RPMI8226 (cell line): ENCODE data around the gene PCNX3.
A peak's percentile ranks its signal among the peaks of the same experiment; 100 is the strongest.

Experiments
- DNase-seq: peaks from one replicate; pipeline ENCODE4 v3.0.0-alpha.2; 2015

Gene PCNX3

GRCh38 chr11:65615229-65615949, at the start of gene PCNX3:
PCNX3 (plus strand) TSS chr11:65615776; CDS start chr11:65616312, 536 bp downstream.
- DNase-seq: peak; percentile 100

DNA sequence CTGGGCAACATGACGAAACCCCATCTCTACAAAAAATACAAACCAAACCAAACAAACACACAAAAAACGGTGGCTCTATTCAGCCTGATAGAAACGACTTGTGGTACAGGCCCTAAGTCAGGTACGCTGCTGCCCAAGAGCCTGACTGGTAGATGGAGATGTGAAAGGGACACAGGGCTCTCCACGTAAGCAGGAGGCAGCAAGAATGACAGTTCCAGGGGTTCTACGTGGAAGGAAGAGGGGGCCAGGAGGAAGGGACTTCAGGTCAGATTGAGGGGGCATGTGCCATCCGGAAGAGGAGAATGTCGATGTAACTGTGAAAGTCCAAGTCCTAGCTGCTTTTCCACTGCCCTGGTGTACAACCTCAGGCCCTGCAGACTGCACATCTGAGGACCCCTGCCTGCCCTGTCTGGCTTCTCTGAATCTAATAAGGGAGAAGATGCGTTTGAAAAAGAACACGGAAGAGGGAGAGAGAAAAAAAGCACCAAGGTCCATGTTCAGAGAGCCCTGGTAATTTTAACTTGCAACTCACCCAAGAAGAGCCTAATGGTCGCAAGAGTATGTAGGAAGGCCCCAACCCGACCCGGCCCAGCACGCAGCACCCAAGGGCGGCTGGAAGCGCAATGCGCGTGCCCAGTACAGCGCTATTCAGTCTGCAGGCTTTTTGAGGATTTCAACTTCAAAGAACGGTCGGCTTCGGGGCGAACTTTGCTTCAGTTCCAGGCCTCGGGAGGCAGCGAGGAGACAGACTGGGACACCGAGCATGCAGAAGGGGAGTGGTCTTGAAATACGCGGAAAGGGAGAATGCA, 46.2 kb upstream of the PCNX3 start:
- DNase-seq: no peak

- DNase-seq: peak; percentile 100
Observed at GRCh38 chr11:65569973-65570918, 45.3 kb upstream of the PCNX3 start, which contains the start of gene ZNRD2. ZNRD2 (plus strand) TSS chr11:65570477; CDS start chr11:65570492, 15 bp downstream.

DNA sequence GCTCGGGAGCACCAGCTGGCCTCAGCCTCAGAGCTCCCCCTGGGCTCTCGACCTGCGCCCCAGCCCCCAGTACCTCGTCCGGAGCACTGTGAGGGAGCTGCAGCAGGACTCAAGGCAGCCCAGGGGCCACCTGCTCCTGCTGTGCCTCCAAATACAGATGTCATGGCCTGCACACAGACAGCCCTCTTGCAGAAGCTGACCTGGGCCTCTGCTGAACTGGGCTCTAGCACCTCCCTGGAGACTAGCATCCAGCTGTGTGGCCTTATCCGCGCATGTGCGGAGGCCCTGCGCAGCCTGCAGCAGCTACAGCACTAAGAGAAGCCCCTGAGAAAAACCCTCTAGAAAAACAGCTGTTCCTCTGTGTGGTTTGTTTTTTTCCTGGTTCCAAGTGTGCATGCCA, 44.2 kb upstream of the PCNX3 start:
- no peak for DNase-seq

DNA sequence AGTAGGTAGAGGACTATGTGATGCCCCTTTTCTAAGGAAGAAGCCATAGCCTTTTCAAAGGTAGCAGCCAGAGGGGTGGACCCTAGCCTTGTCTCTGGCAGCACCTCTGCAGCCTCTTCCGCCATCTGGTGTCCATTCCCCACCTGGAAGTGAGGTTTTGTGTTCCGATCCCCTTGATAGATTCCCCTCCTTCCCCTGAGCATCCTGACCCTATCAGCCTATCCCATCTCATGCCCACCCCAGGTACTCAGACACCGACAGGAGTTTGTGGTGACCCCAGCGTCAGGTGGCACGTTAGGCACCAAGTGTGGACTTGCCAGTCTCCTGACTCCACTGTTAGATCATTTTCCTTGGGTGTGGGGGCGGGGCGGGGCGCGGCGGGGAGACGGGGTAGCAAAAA, 43.6 kb upstream of the PCNX3 start:
- peak; percentile 74 for DNase-seq

DNA sequence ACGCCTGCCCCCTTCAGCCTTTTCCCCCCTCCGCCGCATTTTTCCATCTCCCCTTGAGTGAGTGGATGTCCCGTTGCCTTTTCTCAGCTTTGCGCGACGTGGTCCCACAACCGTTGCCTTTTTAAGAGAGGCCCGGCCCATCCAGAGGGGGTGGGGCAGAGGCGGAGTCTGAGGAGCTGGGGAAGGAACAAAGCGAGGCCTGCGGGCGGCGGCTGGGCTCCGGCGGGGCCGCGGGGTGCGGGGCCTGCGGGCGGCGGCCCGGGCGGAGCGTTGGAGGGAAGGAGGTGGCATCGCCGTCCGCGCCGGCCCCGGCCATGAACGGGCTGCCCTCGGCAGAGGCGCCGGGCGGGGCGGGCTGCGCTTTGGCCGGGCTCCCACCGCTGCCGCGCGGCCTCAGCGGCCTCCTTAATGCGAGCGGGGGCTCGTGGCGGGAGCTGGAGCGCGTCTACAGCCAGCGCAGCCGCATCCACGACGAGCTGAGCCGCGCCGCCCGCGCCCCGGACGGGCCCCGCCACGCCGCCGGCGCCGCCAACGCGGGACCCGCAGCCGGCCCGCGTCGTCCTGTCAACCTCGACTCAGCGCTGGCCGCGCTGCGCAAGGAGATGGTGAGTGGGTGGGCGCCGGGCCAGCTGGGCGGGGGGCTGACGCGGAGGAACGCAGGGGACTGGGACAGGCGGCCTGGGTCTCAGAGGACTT, 43.1 kb upstream of the PCNX3 start, which contains the start of gene FAM89B:
Gene FAM89B, plus strand, starts transcription at position 183 of the 696 bp plus-strand sequence. Its CDS starts 132 bp downstream, at position 315.
- DNase-seq: peak; percentile 96

- peak; percentile 83 for DNase-seq
Observed at GRCh38 chr11:65573391-65574079, 42.0 kb upstream of the PCNX3 start.

DNA sequence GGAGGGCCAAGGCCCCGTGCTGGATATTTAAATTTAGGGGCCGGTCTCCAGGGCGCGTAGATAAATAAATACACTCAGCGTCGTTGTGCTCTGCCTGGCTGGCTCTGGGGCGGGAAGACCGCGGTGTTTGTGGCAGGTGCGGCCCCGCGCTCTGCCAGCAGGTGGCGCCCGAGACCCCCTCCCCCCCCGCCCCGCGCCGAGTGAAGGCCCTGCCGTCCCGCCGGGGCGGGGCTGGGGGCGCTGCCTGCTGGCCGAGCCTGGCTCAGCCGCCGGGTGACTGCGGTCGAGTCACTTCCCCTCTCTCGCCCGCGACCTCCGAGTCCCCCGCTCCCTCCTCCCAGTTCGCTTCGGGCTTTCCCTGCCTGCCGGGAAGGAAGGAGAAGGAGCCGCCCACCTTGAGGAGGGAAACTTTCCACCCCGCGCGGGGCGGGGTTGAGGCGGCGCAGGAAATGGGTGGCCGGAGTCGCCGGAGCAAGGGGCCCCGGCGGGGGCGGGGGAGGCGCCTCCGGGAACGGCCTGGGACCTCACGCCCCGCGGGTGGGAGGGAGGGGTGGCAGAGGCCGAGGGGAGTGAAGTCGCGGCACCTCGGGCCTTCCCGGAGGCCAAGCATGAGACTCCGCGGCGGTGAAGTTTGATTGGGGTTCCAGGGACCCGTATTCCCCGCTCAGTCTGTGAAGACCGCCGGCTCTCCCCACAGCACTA, 41.3 kb upstream of the PCNX3 start:
- DNase-seq: peak; percentile 98

- peak; percentile 87 for DNase-seq
Observed at GRCh38 chr11:65574811-65575567, 40.6 kb upstream of the PCNX3 start.

DNA sequence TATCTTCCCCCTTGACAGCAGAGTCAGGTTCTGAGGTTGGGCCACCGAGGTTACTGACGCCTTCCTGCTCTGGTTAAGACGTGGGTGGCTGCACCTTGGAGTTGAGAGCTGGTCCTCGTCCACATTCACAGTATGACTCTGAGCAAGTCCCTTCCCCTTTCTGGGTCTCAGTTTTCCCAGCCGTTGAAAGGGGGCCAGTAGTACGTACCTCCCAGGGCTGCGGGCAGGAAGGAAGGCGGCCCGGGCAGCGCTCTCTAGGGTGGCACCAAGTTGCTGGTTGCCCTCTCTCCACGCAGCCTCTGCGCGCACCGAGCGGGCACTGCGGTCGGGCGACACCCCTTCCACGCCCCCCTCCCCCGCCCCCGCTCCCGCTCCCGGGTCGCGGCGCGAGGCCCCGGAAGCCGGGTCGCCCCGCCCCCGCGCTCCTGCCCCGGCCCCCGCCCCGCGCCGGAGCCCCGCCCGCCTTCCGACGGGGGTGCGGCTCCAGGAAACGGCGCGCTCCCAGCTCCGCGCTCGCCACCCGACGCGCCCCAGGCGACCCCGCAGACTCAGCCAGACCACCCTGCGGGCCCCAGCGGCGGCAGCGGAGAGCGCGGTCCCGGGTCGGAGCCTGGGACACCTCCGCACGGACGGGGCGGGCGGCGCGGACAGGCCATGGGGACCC, 39.9 kb upstream of the PCNX3 start, which contains the start of gene EHBP1L1:
Gene EHBP1L1, plus strand, starts transcription at position 486 of the 664 bp plus-strand sequence. CDS start 250 bp downstream, outside the sequence.
- DNase-seq: peak; percentile 94

DNA sequence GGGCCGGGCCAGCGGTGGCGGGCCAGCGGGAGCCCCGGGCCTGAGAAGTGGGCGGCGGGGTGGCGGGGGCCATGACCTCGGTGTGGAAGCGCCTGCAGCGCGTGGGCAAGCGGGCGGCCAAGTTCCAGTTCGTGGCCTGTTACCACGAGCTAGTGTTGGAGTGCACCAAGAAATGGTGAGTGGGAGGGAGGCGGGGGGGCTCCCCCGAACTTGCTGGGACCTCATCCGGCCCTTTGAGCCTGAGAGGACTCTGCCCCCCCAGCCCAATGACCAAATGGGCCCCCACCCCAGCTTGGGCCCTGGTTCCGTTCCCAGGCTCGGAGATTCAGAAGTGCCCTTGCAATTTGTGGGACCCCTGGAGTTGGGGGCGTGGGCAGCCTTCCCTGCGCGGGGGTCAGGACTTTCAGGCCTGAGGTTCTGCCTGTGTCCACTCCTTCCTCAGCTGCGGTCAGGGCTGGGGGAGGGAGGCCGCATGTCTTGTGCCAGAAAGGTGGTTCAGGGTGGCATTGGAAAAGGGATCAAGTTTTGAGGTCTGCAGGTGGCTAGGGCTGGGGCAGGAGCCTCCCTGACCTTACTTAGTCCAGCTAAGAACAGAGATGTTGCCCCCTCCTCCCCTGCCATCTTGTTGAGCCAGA, 39.2 kb upstream of the PCNX3 start:
- no peak for DNase-seq

DNA sequence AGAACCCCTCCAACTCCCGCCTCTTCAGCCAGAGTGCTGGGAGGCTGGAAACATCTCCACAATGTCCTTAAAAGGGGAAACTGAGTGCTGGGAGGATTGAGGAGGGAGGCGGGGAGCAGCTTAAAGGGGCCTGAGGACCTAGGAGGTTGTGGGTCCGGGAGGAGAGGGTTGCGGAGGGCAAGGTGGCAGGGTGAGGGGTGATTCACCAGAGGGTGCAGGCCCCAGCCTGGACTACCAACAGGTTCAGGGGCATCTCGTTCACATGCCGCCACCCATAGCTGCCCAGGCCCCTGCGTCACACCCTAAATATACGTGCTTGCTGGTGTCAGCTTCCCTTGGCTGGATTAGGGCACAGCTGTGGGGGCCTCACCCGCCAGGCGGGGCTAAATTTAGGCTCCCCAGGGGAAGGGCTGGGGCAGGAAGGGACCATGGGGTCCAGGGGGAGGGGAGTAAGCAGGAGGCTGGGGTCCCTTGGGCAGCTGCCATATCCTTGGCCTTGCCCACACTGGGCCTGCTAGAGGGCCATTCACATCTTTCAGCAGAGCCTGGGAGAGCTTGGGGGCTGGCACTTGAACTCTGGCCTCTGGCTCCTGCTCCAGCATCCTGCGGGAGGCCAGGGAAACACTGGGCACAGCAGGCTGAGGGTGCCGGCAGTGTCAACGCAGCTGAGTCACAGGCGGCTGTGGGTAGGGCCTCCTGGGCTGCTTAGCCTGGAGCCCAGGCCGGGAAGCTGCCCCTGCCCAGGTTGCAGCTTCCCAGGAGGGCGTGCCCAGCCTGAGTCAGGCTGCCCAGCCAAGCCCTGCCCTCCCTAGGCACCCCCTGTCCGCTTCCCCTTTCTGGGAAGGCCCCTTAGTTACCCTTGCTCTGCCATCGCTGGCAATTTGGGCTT, 38.5 kb upstream of the PCNX3 start:
- peak; percentile 76 for DNase-seq

DNA sequence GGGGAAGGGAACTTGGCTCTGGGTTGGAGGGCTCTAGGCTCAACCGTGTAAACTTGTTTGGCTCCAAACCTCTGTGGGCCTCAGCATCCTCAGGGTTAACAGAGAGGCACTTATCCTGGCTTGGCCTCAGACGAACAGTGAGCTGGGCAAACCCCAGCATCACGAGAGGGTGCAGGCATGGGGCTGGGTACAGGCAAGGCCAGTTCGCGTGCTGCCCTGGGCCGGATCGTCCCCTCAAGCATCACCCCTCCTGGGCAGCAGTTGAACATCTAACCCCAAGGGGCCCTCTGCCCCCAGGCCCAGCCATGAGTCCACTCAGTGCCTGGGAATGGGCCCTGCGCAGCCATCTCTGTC, 37.8 kb upstream of the PCNX3 start:
- DNase-seq: no peak

GRCh38 chr11:65578134-65578533, 37.4 kb upstream of the PCNX3 start:
- DNase-seq: no peak

DNA sequence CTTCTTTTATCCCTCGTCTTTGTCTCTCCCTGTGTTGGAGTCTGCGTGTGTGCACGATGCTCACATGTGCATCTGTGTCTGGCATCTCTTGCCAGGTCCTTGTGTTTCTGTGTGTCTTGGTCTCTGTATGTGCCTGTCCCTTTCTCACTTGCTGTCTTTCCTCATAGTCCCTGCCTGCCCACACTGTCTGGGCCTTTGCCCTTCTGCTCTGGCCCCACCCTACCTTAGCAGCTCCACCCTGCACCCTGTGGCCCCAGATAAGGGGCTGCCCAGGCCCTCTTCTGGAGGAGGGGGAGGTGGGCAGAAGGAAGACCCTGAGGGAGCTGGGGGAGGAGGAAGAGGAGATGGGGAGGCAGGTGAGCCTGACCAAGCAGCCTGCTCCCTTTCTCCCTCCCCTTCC, 36.9 kb upstream of the PCNX3 start:
- DNase-seq: no peak

- DNase-seq: no peak
Observed at GRCh38 chr11:65579291-65579690, 36.3 kb upstream of the PCNX3 start.

DNA sequence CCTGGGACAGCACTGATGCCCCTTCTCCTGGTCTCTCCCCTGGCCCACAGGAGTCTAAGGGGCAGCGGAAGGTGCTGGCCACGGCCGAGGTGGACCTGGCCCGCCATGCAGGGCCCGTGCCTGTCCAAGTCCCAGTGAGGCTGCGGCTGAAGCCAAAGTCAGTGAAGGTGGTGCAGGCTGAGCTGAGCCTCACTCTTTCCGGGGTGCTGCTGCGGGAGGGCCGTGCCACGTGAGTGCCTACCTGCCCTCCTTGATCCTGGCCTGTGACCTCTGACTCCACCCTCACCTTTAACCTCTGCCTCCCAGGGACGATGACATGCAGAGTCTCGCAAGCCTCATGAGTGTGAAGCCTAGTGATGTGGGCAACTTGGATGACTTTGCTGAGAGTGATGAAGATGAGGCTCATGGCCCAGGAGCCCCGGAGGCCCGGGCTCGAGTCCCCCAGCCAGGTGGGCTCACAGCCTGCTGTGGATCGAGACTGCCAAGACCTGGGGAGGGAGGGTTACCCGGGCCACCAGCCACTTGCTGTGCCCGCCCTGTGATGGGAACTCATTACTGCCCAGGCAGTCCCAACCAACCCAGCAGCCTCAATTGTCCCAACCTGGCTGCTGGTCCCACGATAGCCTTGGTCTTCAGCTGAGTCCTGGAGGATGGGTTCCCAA, 35.4 kb upstream of the PCNX3 start:
- no peak for DNase-seq
